ENCODE results near the gene CLIP1.
"Not testable (repeated sequence)": the region's sequence is repeated elsewhere in the genome, so short reads cannot be mapped to it uniquely, and the experiment has no call there.

CLIP1 gene

DNA sequence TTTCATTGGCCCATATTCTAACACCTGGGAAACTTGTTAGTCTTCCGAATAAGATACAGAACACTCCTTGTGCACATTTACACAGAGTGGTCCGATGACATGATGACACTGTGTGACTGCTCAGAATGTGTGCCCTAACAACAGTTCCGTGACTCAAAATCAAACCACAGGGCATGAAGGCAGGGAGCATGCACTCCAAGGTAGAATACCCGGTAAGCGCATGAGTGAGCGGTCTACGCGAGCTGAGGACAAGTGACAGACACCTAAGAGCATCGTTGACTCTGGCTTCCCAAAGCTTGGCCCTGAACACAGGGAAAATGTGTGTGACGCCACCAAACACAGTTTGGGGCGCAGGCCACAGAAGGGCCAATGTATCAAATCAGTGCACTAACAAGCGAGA lies 18.6 kb downstream of the CLIP1 start:
- POLR2A ChIA-PET = no interaction called here
- TF ChIP-seq, protein P1, sequence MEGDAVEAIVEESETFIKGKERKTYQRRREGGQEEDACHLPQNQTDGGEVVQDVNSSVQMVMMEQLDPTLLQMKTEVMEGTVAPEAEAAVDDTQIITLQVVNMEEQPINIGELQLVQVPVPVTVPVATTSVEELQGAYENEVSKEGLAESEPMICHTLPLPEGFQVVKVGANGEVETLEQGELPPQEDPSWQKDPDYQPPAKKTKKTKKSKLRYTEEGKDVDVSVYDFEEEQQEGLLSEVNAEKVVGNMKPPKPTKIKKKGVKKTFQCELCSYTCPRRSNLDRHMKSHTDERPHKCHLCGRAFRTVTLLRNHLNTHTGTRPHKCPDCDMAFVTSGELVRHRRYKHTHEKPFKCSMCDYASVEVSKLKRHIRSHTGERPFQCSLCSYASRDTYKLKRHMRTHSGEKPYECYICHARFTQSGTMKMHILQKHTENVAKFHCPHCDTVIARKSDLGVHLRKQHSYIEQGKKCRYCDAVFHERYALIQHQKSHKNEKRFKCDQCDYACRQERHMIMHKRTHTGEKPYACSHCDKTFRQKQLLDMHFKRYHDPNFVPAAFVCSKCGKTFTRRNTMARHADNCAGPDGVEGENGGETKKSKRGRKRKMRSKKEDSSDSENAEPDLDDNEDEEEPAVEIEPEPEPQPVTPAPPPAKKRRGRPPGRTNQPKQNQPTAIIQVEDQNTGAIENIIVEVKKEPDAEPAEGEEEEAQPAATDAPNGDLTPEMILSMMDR (IDR thresholded peaks at IDR 0.05; ENCODE audit: insufficient read depth, low read length, missing control alignments) = no peak
- no peak overlapping the region for H3K4me3 ChIP-seq (ENCODE audit: low read depth, low read length)
- CTCF ChIA-PET = interaction anchor here (2.1 kb wide), 1 partner anchor 68 kb away, joined by 12 read pairs; no protein-coding TSS in a partner anchor
- DNase-seq (ENCODE audit: low read depth, low spot score) = no peak

DNA sequence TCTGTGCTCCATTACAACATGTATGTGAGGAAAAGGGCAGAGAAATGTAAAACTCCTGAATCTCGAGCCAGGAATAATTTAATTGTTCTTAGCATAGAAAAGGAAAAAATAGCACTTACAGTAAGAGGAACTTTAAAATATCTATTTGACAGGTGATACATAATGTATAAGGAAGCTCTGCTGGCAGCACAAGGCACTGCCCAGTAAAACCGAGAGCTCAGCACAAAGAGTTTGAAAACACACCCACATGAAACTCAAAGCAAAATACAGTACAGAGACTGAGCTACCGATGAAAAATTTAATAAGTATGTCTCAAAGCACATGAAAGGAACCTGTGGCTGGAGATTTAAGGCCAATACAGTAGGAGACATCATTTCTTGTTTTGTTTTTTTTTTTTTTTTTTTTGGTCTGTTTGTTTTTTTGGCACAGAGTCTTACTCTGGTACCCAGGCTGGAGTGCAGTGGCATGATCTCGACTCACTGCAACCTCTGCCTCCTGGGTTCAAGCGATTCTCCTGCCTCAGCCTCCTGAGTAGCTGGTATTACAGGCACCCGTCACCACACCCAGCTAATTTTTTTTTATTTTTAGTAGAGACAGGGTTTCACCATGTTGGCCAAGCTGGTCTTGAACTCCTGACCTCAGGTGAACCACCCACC lies 19.2 kb downstream of the CLIP1 start:
- no peak for DNase-seq (ENCODE audit: low read depth, low spot score)
- no peak overlapping the region for H3K4me3 ChIP-seq (ENCODE audit: low read depth, low read length)
- CTCF ChIA-PET = interaction anchor here (0.6 to 2.1 kb wide), 3 partner anchors 48 to 89 kb away, joined by 3 to 12 read pairs (median 3); no protein-coding TSS in a partner anchor
- POLR2A ChIA-PET = interaction anchor here (0.6 kb wide), 1 partner anchor 180 kb away, joined by 5 read pairs; no protein-coding TSS in a partner anchor
- TF ChIP-seq, protein P1 (IDR thresholded peaks at IDR 0.05; ENCODE audit: insufficient read depth, low read length, missing control alignments) = no peak

DNA sequence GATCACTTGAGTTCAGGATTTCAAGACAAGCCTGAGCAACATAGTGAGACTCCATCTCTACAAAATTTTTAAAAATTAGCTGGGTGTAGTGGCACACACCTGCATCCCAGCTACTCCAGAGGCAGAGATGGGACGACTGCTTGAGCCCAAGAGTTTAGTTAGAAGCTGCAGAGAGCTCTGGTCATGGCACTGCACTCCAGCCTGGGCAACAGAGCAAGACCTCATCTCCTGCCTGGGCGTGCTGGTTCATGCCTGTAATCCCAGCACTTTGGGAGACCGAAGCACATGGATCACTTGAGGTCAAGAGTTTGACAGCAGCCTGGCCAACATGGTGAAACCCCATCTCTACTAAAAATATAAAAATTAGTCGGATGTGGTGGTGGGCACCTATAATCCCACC lies 20.2 kb downstream of the CLIP1 start:
- TF ChIP-seq, protein P1 (IDR thresholded peaks at IDR 0.05; ENCODE audit: insufficient read depth, low read length, missing control alignments) = no peak
- ChIA-PET CTCF (interaction anchor here (1.0 to 2.1 kb wide), 2 partner anchors 47 to 69 kb away, joined by 3 to 12 read pairs; no protein-coding TSS in a partner anchor), POLR2A (no interaction called here)
- no peak overlapping the region for H3K4me3 ChIP-seq (ENCODE audit: low read depth, low read length)
- no peak for DNase-seq (ENCODE audit: low read depth, low spot score)

DNA sequence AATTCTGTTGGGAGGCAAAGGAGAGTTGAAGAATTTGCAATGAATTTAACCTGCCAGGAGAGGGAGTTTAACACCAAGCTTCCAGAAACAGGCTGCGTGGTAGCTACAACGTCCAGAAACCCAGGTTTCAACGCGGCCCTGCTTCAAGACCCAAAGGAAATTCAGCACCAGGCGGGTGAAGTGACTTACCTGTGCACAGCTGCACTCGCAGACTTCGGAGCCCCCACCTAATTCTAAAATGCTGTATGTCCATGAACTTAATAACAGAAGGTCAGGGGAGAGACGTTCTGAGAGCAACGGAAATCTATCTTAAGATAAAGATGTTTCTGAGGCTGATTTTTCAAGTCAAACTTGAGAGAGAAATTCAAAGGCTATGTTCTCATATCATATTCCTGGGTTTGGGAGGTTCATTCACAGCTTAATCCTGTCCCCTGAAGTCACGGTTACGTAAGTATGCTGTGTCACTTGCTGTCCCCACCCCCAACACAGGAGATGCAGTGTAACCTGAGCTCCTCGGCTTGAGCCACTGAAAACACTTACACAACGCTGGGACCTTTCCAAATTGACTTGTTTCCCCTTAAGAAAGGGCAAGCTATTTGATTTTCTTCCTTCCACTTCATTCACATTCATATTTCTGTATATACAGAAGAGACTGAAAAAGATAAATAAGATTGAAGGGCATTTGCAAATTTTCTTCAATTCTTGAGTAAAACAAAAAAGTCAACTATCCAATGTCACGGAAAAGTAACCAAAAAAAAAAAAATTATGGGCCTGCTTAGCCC lies 22.7 kb downstream of the CLIP1 start:
- CTCF ChIA-PET = interaction anchor here (0.6 to 6.3 kb wide), 36 partner anchors 8 to 139 kb away, joined by 3 to 184 read pairs (median 5); partner anchors contain the start of genes CLIP1 and ZCCHC8
- DNase-seq (ENCODE audit: low read depth, low spot score) = peak; percentile 79
- POLR2A ChIA-PET = interaction anchor here (0.6 to 2.3 kb wide), 13 partner anchors 9 to 101 kb away, joined by 3 to 8 read pairs (median 3); partner anchors contain the start of genes CLIP1 and ZCCHC8
- H3K4me3 ChIP-seq (ENCODE audit: low read depth, low read length) = no peak overlapping the region
- TF ChIP-seq, protein P1 (IDR thresholded peaks at IDR 0.05; ENCODE audit: insufficient read depth, low read length, missing control alignments) = peak; percentile 50

DNA sequence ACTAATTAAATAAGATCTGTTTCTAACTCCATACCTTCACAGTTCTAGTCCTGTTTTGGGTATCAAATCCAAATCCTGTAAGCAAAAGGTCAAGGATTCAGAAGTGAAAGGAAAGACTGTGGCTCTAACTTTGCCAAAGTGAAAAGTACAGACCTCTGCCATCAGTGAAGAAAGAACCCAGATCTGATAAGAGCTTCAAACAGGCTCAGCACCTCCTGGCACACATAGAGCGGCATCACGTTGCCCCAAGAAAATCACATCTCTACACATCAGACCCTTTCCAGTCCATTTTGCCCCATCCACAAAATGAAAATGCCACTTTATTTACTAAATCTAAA lies 23.2 kb downstream of the CLIP1 start:
- POLR2A ChIA-PET = interaction anchor here (0.6 to 2.3 kb wide), 9 partner anchors 19 to 101 kb away, joined by 3 to 8 read pairs (median 3); partner anchors contain the start of genes CLIP1 and ZCCHC8
- TF ChIP-seq, protein P1 (IDR thresholded peaks at IDR 0.05; ENCODE audit: insufficient read depth, low read length, missing control alignments) = no peak
- H3K4me3 ChIP-seq (ENCODE audit: low read depth, low read length) = no peak overlapping the region; the same call in 1 of the 2 replicates
- no peak for DNase-seq (ENCODE audit: low read depth, low spot score)
- CTCF ChIA-PET = interaction anchor here (1.0 to 6.3 kb wide), 34 partner anchors 8 to 140 kb away, joined by 3 to 184 read pairs (median 5); partner anchors contain the start of genes CLIP1 and ZCCHC8

DNA sequence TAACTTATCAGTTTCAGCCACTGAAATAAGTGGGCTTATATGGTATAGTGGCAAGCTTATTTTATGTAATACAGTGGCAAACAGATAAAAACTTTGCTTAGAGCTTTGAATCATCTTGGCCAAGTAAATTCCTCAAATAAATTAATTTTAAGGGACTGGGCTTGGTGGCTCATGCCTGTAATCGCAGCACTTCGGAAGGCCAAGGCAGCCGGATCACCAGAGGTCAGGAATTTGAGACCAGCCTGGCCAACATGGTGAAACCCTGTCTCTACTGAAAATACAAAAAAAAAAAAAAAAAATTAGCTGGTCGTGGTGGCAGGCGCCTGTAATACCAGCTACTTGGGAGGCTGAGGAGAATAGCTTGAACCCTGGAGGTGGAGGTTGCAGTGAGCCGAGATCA lies 24.5 kb downstream of the CLIP1 start:
- not testable (repeated sequence) for DNase-seq (ENCODE audit: low read depth, low spot score); H3K4me3 ChIP-seq (ENCODE audit: low read depth, low read length)
- POLR2A ChIA-PET = interaction anchor here (0.6 kb wide), 1 partner anchor 97 kb away, joined by 3 read pairs; no protein-coding TSS in a partner anchor
- CTCF ChIA-PET = interaction anchor here (0.7 to 6.3 kb wide), 7 partner anchors 9 to 101 kb away, joined by 3 to 184 read pairs (median 4); partner anchors contain the start of gene ZCCHC8

All from AG04449 (cell line).